ENCODE data around the gene MAPKAP1. TPM values are rescaled to one million over a fixed set of nuclear protein-coding genes. Genes with fewer than 3 reads are reported as not detected.

Gene MAPKAP1
- total and polyA plus RNA-seq, 2 experiments from 2014 or later: 68.4 to 98.5 TPM

DNA sequence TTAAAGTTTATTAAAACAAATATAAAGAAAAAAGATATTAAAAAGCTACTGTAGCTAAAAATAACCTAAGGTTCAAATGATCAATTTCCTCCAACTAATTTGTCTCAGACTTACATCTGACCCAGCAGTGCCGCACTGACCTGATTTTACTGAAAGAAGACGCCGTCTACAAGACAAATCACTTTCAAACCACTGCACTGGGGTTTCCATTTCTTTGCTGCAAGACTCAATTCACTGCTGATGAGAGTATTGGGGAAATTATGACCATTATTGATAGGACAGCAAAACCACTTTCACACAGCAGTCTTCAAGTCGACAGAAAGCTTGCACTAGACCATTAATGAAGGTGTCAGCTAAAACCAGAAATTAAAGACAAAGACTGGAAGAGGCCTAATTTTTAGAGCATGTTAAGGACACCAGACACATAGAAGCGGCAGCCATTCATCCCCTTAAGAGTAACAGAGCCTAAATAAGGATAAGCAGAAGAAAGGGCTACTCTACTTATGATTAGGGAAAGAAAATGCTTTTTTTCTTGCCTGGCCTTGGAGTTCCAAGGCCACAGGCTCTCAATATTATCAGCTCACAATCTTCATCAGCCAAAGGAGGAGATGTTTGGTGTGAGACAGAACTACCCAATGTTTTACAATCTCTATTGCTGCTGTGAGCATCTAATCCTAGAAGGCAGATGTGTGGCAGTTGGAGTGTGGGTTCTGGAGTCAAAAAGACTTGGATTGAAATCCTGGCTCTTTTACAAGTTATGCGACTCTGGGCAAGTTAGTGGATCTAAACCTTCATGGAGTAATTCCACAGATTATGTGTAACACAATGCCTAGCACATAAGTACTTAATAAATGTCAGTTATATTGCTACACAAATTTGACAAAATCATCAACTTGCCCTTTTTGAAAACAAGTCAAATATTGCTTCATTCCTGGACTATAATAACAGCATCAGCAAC is 190.7 kb downstream of the MAPKAP1 start:
- ATAC-seq (no peak), DNase-seq (ENCODE audit: low spot score) (no peak)
- peak overlapping the region; percentile 21; the same call in 1 of the 2 replicates for H3K27ac ChIP-seq (ENCODE audit: low read depth)
- H2AFZ ChIP-seq: no peak overlapping the region
- peaks cover 48% of the 10 kb centered on the region for H3K4me1 Mint-ChIP-seq
- H3K9me3 Mint-ChIP-seq: no peaks in the 10 kb centered on the region
- H3K4me3 ChIP-seq: no peak overlapping the region
- H3F3A ChIP-seq (replicated peaks; ENCODE audit: low read depth): no peaks in the 10 kb centered on the region
- H3K4me1 ChIP-seq (ENCODE audit: insufficient read depth): peaks cover 42% of the 10 kb centered on the region
- H3K4me3 Mint-ChIP-seq: no peak overlapping the region
- H3K4me2 ChIP-seq: 0 out of 2 replicates have a peak overlapping the region, but pooled peaks have one; percentile 15
- no peaks in the 10 kb centered on the region for H3K36me3 Mint-ChIP-seq (ENCODE audit: low read depth)
- no peaks in the 10 kb centered on the region for H3K27me3 Mint-ChIP-seq (ENCODE audit: insufficient read depth, low read depth, poor library complexity)
- no peak for TF ChIP-seq ZNF114 (CRISPR knock-in tag; IDR thresholded peaks at IDR 0.05)
- TF ChIP-seq POLR2AphosphoS5 (IDR thresholded peaks at IDR 0.05; ENCODE audit: low read depth): no peak
- no peak for TF ChIP-seq EZH2phosphoT487 (IDR thresholded peaks at IDR 0.05; ENCODE audit: unreplicated experiment)
- TF ChIP-seq CREB1 (CRISPR knock-in tag; IDR thresholded peaks at IDR 0.05; ENCODE audit: low read depth): no peak
- TF ChIP-seq ZNF331 (CRISPR knock-in tag; IDR thresholded peaks at IDR 0.05; ENCODE audit: low read depth): no peak
- TF ChIP-seq, protein P1, sequence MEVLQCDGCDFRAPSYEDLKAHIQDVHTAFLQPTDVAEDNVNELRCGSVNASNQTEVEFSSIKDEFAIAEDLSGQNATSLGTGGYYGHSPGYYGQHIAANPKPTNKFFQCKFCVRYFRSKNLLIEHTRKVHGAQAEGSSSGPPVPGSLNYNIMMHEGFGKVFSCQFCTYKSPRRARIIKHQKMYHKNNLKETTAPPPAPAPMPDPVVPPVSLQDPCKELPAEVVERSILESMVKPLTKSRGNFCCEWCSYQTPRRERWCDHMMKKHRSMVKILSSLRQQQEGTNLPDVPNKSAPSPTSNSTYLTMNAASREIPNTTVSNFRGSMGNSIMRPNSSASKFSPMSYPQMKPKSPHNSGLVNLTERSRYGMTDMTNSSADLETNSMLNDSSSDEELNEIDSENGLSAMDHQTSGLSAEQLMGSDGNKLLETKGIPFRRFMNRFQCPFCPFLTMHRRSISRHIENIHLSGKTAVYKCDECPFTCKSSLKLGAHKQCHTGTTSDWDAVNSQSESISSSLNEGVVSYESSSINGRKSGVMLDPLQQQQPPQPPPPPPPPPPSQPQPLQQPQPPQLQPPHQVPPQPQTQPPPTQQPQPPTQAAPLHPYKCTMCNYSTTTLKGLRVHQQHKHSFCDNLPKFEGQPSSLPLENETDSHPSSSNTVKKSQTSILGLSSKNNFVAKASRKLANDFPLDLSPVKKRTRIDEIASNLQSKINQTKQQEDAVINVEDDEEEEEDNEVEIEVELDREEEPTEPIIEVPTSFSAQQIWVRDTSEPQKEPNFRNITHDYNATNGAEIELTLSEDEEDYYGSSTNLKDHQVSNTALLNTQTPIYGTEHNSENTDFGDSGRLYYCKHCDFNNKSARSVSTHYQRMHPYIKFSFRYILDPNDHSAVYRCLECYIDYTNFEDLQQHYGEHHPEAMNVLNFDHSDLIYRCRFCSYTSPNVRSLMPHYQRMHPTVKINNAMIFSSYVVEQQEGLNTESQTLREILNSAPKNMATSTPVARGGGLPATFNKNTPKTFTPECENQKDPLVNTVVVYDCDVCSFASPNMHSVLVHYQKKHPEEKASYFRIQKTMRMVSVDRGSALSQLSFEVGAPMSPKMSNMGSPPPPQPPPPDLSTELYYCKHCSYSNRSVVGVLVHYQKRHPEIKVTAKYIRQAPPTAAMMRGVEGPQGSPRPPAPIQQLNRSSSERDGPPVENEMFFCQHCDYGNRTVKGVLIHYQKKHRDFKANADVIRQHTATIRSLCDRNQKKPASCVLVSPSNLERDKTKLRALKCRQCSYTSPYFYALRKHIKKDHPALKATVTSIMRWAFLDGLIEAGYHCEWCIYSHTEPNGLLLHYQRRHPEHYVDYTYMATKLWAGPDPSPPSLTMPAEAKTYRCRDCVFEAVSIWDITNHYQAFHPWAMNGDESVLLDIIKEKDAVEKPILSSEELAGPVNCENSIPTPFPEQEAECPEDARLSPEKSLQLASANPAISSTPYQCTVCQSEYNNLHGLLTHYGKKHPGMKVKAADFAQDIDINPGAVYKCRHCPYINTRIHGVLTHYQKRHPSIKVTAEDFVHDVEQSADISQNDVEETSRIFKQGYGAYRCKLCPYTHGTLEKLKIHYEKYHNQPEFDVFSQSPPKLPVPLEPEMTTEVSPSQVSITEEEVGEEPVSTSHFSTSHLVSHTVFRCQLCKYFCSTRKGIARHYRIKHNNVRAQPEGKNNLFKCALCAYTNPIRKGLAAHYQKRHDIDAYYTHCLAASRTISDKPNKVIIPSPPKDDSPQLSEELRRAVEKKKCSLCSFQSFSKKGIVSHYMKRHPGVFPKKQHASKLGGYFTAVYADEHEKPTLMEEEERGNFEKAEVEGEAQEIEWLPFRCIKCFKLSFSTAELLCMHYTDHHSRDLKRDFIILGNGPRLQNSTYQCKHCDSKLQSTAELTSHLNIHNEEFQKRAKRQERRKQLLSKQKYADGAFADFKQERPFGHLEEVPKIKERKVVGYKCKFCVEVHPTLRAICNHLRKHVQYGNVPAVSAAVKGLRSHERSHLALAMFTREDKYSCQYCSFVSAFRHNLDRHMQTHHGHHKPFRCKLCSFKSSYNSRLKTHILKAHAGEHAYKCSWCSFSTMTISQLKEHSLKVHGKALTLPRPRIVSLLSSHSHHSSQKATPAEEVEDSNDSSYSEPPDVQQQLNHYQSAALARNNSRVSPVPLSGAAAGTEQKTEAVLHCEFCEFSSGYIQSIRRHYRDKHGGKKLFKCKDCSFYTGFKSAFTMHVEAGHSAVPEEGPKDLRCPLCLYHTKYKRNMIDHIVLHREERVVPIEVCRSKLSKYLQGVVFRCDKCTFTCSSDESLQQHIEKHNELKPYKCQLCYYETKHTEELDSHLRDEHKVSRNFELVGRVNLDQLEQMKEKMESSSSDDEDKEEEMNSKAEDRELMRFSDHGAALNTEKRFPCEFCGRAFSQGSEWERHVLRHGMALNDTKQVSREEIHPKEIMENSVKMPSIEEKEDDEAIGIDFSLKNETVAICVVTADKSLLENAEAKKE (CRISPR knock-in tag; IDR thresholded peaks at IDR 0.05): no peak
- no peak for TF ChIP-seq JUNB (IDR thresholded peaks at IDR 0.05; ENCODE audit: unreplicated experiment)
- no peak for TF ChIP-seq REST (IDR thresholded peaks at IDR 0.05; ENCODE audit: unreplicated experiment)
- no peak for TF ChIP-seq STAT1 (IDR thresholded peaks at IDR 0.05; ENCODE audit: unreplicated experiment)
- no peak for TF ChIP-seq NANOG (IDR thresholded peaks at IDR 0.05; ENCODE audit: borderline replicate concordance)
- no peak for TF ChIP-seq ETS1 (IDR thresholded peaks at IDR 0.05)
- TF ChIP-seq, protein P2, sequence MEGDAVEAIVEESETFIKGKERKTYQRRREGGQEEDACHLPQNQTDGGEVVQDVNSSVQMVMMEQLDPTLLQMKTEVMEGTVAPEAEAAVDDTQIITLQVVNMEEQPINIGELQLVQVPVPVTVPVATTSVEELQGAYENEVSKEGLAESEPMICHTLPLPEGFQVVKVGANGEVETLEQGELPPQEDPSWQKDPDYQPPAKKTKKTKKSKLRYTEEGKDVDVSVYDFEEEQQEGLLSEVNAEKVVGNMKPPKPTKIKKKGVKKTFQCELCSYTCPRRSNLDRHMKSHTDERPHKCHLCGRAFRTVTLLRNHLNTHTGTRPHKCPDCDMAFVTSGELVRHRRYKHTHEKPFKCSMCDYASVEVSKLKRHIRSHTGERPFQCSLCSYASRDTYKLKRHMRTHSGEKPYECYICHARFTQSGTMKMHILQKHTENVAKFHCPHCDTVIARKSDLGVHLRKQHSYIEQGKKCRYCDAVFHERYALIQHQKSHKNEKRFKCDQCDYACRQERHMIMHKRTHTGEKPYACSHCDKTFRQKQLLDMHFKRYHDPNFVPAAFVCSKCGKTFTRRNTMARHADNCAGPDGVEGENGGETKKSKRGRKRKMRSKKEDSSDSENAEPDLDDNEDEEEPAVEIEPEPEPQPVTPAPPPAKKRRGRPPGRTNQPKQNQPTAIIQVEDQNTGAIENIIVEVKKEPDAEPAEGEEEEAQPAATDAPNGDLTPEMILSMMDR (conservative IDR thresholded peaks at IDR 0.05; ENCODE audit: low read depth in 2 of 2): no peak
- H4K20me1 ChIP-seq (replicated peaks; ENCODE audit: insufficient read depth): no peaks in the 10 kb centered on the region; the same call in 1 of the 2 replicates
- peaks cover 10% of the 10 kb centered on the region; the same call in 1 of the 2 replicates for H3K79me2 ChIP-seq (replicated peaks; ENCODE audit: insufficient read depth)
- H3K27me3 ChIP-seq (ENCODE audit: insufficient read depth): no peaks in the 10 kb centered on the region
- H3K9me2 ChIP-seq (ENCODE audit: insufficient read depth): no peaks in the 10 kb centered on the region; the same call in 1 of the 2 replicates
- no peaks in the 10 kb centered on the region for H3K36me3 ChIP-seq (ENCODE audit: insufficient read depth)
- H3K27ac Mint-ChIP-seq: no peak overlapping the region

All from GM23338 (cell line).